Cortex of kidney (tissue), 1 donor: Measurements from ENCODE around the gene ERF.

Source experiments
- DNase-seq: peaks from one replicate; lab custom pipeline; 2025; lab: John Stamatoyannopoulos, UW

The ERF gene

GRCh38 chr19:42253245-42254088 lies 1.5 kb downstream of the ERF start:
- DNase-seq = no peak

DNA sequence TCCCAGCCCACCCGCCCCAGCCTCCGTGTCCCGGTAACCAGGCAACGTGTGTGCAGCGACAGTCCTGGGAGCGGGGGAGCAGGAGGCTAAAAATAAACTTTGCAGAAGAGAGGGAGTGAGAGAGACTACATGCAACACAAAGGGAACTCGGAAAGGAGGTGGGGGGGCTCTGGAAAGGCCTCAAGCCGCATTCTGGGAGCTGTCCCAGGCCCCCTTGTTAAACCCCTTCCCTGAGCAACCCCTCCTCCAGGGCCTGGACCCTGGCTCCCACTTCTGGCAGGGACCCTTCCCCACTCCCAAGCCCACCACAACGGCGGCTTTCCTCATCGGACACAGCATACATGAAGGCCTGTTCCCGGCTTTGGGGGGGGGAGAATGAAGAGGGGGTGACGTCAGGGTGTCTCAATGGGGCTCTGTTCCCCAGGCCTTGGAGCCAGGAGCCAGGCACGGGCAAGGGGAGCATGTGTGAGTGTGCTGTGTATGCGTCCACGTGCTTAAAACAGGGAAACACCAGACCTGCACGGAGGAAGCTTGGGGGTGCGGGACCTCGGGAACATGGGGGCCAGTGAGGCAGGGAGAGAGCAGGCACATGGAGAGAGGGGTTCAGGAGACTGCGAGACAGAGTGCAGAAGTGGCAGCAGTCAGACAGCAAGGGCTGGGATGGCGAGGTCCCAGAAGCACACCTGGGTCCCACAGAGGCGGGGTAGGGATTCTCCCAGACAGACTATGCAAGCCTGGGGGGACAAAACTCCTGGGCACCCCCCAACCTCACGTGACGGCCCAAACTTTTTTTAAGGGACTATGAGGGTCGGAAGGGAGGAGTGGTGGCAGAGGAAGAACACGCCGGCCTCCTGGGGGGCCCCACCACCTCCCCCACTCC lies 2.3 kb downstream of the ERF start:
- no peak for DNase-seq

DNA sequence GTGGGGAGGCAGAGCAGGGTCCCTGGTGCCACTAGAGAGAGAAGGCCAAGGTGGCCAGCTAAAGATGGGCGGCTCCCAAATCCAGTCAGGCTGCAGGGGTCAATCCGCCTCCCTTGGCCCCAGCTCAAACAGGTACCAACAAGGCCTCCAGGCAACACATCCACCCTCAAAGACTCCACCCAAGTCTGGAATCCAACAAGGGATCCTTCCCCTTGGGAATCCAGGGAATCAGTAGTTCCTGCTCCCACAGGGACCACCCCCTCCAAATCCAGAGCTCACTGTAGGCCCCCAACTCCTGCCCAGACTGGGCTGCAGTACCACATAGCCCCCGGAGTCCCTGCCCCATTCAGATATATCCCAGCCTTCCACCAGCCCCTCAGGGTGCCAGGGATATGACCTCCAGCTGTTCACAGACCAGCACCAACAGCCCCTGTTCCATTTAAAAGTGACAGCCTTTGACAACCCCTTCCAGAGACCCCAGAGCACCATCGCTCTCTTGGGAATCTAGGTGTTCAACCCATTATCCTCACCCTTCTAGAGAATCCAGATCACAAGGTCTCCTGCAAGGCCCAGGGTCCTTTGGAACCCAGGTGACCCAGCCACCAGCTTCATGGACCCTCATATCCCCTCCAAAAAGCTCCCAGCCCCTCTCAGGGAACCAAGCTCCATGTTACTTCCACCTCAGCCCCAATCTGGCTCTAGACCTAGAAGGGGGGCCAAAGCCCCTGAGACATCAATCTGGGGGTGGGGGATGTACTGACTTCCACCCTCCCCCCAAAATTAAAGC lies 3.2 kb downstream of the ERF start:
- no peak for DNase-seq

GRCh38 chr19:42250666-42251531 lies 4.0 kb downstream of the ERF start:
- DNase-seq = no peak

- no peak for DNase-seq
Measured at GRCh38 chr19:42250183-42250665, 4.7 kb downstream of the ERF start.

DNA sequence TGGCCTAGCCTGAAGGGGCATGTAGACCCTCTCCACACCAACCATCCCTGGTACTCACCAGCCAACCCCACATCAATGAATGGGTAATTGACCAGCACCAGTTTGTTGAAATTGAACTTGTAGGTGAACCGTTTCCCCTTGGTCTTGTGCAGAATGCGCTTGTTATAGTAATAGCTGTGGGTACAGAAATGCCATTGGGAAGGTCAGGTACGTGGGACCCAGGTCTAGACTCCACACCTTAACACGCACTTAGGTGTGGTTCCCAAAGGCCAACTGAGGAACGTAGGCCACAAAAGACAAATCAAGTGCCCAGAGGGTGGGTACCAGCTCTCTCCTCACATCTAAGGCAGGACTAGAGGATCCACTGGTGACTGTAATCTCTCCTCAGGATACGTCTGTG lies 5.2 kb downstream of the ERF start:
- no peak for DNase-seq

GRCh38 chr19:42249149-42249750 lies 5.7 kb downstream of the ERF start:
- DNase-seq = no peak

DNA sequence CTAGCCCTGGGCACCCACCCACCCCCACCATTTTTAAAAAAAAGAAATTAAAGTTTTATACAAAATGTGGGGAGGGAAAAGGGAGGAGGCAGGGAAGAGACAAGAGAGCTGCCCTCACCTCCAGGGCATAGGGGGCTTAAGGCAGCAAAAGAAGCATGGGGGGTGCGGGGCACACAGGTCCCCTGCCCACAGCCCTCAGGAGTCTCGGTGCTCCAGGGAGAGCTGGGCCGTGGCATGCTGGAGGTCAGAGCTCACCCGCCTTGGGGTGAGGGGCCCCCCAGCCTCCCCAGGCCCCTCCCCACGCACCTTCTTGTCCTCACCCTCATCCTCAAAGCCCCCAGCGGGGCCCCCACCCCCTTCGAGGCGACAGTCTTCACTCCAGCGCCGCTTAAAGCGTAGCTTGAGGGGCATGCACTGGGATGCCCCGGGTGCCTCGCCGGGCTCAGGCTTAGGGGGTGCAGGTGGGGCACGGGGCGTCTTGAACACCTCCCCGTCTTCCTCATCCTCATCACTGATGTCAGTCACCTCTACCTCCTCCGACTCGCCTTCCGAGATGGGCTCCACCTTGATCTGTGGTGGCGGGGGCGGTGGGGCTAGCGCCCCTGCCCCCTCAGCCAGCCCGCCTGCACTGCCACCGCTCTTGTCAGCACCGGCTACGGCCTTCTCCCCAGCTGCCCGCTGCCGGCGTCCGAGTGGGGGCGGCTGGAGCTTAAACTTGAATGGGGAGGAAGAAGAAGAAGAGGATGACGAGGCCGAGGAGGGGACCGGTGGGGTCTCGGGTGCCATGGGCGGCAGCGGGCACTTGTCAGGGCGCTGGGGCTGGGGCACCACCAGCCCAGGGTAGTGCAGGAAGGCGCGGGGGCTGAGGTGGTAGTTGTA lies 6.4 kb downstream of the ERF start:
- no peak for DNase-seq

DNA sequence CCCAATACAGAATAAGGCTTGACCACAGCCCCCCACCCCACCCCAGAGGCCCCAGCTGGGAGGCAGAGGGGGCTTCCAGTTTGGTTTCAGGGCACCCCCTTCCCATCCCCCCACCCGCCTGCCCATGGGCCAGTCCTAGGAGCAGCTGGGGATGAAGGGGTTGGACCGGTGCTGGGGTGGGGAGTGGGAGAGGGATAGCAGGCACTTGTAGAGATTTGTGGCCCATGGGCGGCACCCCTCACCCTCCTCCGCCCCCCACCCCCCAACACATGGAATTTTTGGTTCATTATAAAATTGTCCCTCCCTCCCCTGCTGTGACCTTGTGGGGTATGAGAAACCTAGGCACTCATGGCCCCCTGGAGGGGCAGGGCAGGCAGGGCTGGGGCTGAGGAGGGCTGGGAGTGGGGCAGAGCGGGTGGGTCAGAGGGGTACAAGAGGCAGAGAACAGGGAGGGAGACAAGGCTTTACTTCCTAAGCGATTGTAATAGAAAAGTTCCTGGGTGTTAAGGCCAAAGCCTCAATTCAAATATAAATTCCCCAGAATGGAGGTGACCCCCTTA lies 7.2 kb downstream of the ERF start:
- DNase-seq = no peak

DNA sequence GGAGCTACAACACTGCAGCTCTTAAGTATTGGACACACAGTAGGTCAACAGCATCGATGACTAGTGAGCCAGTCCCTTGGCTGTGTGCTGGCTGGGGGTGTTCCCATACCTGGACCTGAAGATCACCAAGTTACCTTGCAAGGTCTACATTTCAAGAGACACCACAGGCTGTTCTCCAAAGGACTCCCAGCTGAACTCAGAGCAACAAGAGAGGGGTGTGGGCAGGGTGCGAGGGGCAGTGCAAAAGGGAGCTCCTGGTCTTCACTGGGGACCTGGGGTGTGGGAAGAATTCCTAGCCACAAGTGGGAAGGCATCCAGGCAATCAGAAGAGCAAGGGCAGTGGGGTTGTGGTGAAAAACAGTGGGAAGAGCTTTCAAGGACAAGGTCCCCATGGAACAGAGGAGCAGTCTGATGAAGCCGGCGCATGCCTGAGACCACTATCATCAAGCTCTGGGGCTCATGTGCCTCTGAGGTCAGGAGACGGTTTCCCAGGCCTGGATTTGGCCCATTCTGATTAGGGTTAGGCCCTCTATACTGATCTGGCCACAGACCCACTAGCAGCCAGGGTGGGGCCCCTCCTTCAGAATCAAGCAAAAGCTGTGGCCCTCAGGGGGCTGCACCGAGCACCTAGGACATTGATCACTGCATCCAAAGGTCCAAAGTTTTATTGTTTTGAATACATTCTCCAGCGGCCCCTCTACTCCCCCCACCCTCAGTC lies 7.8 kb downstream of the ERF start:
- DNase-seq = no peak

DNA sequence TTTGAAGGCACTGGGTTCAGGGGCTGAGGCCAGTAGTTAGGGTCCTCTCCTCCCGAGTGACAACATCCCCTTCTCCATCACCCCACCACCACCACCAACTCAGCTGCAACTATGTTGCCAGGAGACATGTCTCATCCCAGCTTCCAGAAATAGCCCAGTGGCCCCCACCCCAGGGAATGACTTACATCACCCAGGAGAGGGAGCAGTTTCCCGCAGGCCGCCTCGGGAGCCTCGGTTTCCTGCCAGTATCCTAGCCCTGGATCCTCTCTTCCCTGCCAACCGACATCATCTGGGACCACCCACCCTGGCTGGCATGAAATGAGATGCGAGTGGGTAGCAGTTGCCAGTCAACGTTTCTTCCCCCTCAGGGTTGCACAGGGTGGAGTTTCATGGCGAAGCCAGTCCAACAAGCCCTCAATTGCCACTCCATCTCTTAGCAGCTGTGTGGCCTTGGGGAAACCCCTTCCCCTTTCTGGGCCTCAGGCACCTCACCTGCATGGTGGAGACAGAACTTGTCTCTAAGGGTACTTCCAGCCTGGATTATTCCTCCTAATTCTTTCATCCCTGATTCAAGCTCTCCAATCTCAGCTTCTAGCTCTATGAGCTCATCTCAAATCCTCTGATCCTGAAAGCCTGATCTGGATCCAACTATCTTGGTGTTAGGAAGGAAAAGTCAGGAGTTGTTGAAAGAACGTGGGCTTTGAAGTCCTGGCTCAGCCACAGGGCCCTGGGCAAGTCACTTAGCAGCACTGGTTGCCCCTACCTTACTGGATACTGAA lies 8.6 kb downstream of the ERF start:
- no peak for DNase-seq

DNA sequence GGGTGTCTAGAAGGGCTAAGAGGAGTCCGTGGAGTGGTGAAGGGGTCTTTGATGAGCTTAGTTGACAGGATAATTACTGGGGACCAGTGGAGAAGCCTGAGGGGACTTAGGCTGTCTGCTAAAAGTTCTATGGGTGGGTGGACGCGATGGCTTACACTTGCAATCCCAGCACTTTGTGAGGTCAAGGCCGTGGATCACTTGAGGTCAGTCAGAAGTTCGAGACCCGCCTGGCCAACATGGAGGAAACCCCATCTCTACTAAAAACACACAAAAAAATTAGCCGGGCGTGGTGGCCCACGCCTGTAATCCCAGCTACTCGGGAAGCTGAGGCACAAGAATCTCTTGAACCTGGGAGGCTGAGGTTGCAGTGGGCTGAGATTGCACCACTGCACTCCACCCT lies 9.7 kb downstream of the ERF start:
- no peak for DNase-seq

DNA sequence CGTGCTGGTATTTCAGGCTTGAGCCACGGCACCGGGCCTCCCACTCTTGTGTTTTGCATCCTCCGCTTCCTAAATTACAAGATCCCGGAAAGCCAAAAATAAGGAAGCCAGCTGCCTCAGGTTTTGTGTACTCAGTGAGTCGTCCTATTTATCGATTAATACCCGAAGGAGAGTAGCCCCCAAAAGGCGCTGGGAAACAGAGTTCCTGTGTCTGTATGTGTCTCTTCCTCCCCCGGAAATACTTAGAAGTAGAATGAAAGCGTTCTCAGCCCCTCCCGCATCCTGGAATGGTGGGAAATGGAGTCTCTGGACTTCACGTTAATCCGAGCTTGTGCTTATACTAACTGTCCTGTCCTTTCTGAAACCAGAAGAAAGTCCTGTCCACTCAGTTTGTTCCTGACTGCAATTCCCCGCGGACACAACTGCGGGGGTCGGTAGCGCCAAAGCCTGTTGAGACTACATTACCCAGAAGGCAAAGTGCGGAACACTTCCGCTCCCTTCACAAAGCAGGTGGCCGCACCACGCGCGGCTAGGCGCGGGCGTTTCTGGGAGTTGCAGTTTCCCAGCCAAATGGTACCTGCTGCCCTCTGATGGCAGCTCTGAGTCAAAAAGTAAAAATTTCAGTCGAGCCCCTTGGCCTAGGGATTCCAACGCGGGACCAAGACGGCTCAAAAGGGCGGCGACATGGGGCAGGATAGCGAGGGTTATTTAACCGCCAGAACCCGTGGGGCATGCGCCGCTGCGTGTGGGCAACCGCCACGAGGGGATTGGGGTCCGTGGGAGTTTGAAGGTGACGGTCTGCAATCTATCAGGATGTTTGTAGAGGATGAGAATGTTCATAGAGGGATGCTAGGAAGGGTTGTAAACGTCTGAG lies 10.3 kb downstream of the ERF start:
- no peak for DNase-seq

- peak; percentile 72 for DNase-seq
Measured at GRCh38 chr19:42242512-42243409, 12.2 kb downstream of the ERF start, which contains the start of gene GSK3A. Gene GSK3A (minus strand): TSS chr19:42242602. CDS start chr19:42242465, 137 bp downstream.

- no peak for DNase-seq
Measured at GRCh38 chr19:42242069-42242511, 12.8 kb downstream of the ERF start.

- no peak for DNase-seq
Measured at GRCh38 chr19:42241279-42241678, 13.6 kb downstream of the ERF start.
